Ascending aorta (tissue), 2 donors: Measurements from ENCODE around the gene FADS3. TPM values are rescaled to one million over a fixed set of nuclear protein-coding genes. Genes with fewer than 3 reads are reported as not detected.

Experiments used
- DNase-seq, 2 donors: peaks; one replicate each; pipeline ENCODE4 v3.0.0-alpha.2; 2019; ENCODE audit warnings: low spot score in 2 of 2
- H3K27ac ChIP-seq, 2 donors: fragments of 200-600 bp; sonication (generic); one replicate each; pipeline ENCODE4 v1.5.1; 2016 to 2017; ENCODE audit warnings: mild to moderate bottlenecking in 1 of 2
- H3K27me3 ChIP-seq: fragments of 200-600 bp; sonication (generic); one replicate; pipeline ENCODE4 v1.5.1; 2017
- H3K36me3 ChIP-seq, 2 donors: fragments of 200-600 bp; sonication (generic); one replicate each; pipeline ENCODE4 v1.5.1; 2016
- H3K4me1 ChIP-seq, 2 donors: fragments of 200-600 bp; sonication (generic); one replicate each; pipeline ENCODE4 v1.5.1; 2016 to 2017; ENCODE audit warnings: mild to moderate bottlenecking in 1 of 2
- H3K4me3 ChIP-seq, 2 donors: fragments of 200-600 bp; sonication (generic); one replicate each; pipeline ENCODE4 v1.5.1; 2016 to 2017; ENCODE audit warnings: mild to moderate bottlenecking in 1 of 2
- H3K9me3 ChIP-seq, 2 donors: fragments of 200-600 bp; sonication (generic); one replicate each; pipeline ENCODE4 v1.5.1; 2016
- CTCF ChIP-seq, 3 experiments: fragments of 200-600 bp in 2 of 3; fragments of 450-650 bp in 1 of 3; sonication (generic) in 2 of 3; IDR thresholded peaks; one replicate each; pipeline ENCODE4 v1.5.1; 2016 to 2019; ENCODE audit warnings: antibody characterized with exemption in 3 of 3, mild to moderate bottlenecking in 1 of 3, moderate library complexity in 1 of 3
- intact Hi-C: fragments of 100-400 bp; cut with DNase I; formaldehyde crosslinking; loops from one replicate; pipeline ENCODE4 v1.15.1; 2023
- total RNA-seq: library from RNA; depleted of rRNA; stranded (reverse); fragments of >200 nt; gene quantifications from one replicate; pipeline ENCODE4 v1.1.0, GENCODE V29; 2016

The FADS3 gene
- total RNA-seq, 1 donor from 2014 or later = 191 TPM

DNA sequence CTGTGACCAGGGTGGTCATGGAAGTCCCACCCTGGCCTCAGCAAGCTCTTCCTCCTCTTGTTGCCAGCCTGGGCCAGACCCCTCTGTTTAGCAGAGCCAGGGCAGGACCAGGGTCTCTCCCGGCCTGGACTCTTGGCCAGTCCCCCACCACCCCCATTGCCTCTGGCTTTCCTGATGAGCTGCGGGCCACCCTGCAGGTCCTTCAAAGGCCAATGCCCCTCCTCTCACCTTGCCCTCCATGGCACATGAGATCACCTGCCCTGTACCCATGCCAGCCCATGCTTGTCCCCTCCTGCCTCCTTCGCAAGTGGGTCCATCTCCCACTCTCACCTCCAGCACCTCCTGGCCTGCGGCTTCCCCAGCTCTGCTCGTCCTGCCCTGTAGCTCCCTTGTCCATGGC, 52.8 kb downstream of the FADS3 start:
- no peak for DNase-seq
- Histone ChIP-seq H3K4me3 (no peak overlapping the region), H3K4me1 (peaks cover 0 to 18% of the 10 kb centered on the region in 2 donors), H3K9me3 (no peaks in the 10 kb centered on the region), H3K36me3 (peaks cover 39 to 46% of the 10 kb centered on the region in 2 donors), H3K27ac (no peak overlapping the region), H3K27me3 (no peaks in the 10 kb centered on the region)
- no peak for TF ChIP-seq CTCF (IDR thresholded peaks at IDR 0.05)
- intact Hi-C loops = no loop called here

GRCh38 chr11:61837411-61838005, 53.8 kb downstream of the FADS3 start:
- intact Hi-C loops = no loop called here
- Histone ChIP-seq H3K27me3 (no peaks in the 10 kb centered on the region), H3K9me3 (no peaks in the 10 kb centered on the region), H3K4me3 (no peak overlapping the region), H3K27ac (no peak overlapping the region), H3K4me1 (peaks cover 0 to 27% of the 10 kb centered on the region in 2 donors), H3K36me3 (peaks cover 29 to 36% of the 10 kb centered on the region in 2 donors)
- no peak for TF ChIP-seq CTCF (IDR thresholded peaks at IDR 0.05)
- no peak for DNase-seq

DNA sequence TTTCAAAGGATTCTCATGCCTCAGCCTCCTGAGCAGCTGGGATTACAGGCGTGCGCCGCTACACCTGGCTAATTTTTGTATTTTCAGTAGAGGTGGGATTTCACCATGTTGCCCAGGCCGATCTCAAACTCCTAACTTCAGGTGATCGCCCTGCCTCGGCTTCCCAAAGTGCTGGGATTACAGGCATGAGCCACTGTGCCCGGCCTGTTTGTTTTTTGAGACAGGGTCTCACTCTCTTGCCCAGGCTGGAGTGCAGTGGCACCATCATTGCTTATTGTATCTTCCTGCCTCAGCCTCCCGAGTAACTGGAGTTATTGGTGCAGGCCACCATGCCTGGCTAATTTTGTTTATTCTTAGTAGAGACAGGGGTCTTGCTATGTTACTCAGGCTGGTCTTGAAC, 55.2 kb downstream of the FADS3 start:
- Histone ChIP-seq H3K4me1 (peaks cover 0 to 40% of the 10 kb centered on the region in 2 donors), H3K36me3 (peaks cover 17 to 23% of the 10 kb centered on the region in 2 donors), H3K4me3 (no peak overlapping the region), H3K27me3 (no peaks in the 10 kb centered on the region), H3K9me3 (no peaks in the 10 kb centered on the region), H3K27ac (peak overlapping the region; percentile 90 to 92)
- no peak for TF ChIP-seq CTCF (IDR thresholded peaks at IDR 0.05)
- intact Hi-C loops = no loop called here
- DNase-seq = no peak

- no peak for TF ChIP-seq CTCF (IDR thresholded peaks at IDR 0.05)
- Histone ChIP-seq H3K4me3 (no peak overlapping the region), H3K4me1 (peaks cover under 1 to 56% of the 10 kb centered on the region in 2 donors), H3K27me3 (no peaks in the 10 kb centered on the region), H3K9me3 (no peaks in the 10 kb centered on the region), H3K27ac (peak overlapping the region; percentile 90 to 92), H3K36me3 (peaks cover 0 to 6% of the 10 kb centered on the region in 2 donors)
- peak in 1 of 2 donors; percentile 84 for DNase-seq
- intact Hi-C loops = loop anchor here (1.0 kb wide), 1 partner anchor 57 kb away; the partner anchor contains the start of gene FADS3
Observed at GRCh38 chr11:61834278-61835048, 56.9 kb downstream of the FADS3 start.

GRCh38 chr11:61833926-61834277, 57.4 kb downstream of the FADS3 start:
- intact Hi-C loops = loop anchor here (1.0 kb wide), 1 partner anchor 57 kb away; the partner anchor contains the start of gene FADS3
- Histone ChIP-seq H3K4me3 (no peak overlapping the region), H3K27ac (peak overlapping the region; percentile 90 to 92), H3K9me3 (no peaks in the 10 kb centered on the region), H3K4me1 (peaks cover 2 to 60% of the 10 kb centered on the region in 2 donors), H3K36me3 (peaks cover 0 to 6% of the 10 kb centered on the region in 2 donors), H3K27me3 (no peaks in the 10 kb centered on the region)
- no peak for TF ChIP-seq CTCF (IDR thresholded peaks at IDR 0.05)
- DNase-seq = no peak
